ENCODE measurements around the gene CDT1. TPM values are rescaled to one million over a fixed set of nuclear protein-coding genes. Genes with fewer than 3 reads are reported as not detected.

The CDT1 gene
- polyA plus RNA-seq, 1 of the 3 experiments (the other 2 are of a cell fraction), result 6.1 TPM

- H3K4me1 ChIP-seq (ENCODE audit: control insufficient read depth in 1 of 2, insufficient read depth in 2 of 2, low read depth in 1 of 2, low read length in 1 of 2), result peaks cover 0 to 41% of the 10 kb centered on the region in 2 experiments; a peak in 3 of 4 replicates
- H3K27ac ChIP-seq (ENCODE audit: low read depth in 2 of 2, low read length in 1 of 2), result no peak overlapping the region
- CTCF ChIA-PET, result interaction anchor here (1.2 to 3.9 kb wide), 7 partner anchors 9 to 78 kb away, joined by 3 to 35 read pairs (median 5); no protein-coding TSS in a partner anchor
- 83% methylated on average over 5 of the region's 34 CpGs for WGBS (ENCODE audit: low lambda C conversion rate)
- peaks cover 91% of the 10 kb centered on the region for H4K20me1 ChIP-seq (ENCODE audit: insufficient read depth)
- no peaks in the 10 kb centered on the region for H3K36me3 ChIP-seq (replicated peaks in 1 of 2; ENCODE audit: control insufficient read depth in 1 of 2, insufficient read depth in 2 of 2, low read length in 1 of 2)
- no peak for TF ChIP-seq SIN3A (IDR thresholded peaks at IDR 0.05; ENCODE audit: borderline replicate concordance, low read depth, low read length)
- no peak for TF ChIP-seq MAX (IDR thresholded peaks at IDR 0.05; ENCODE audit: low read depth)
- TF ChIP-seq NRF1 (IDR thresholded peaks at IDR 0.05; ENCODE audit: low read depth, low read length), result no peak
- TF ChIP-seq RFX5 (IDR thresholded peaks at IDR 0.05; ENCODE audit: low read length), result no peak
- no peak for TF ChIP-seq CHD2 (IDR thresholded peaks at IDR 0.05; ENCODE audit: low read length, partially characterized antibody)
- TF ChIP-seq JUND (IDR thresholded peaks at IDR 0.05), result no peak
- no peak for TF ChIP-seq FOSL2 (IDR thresholded peaks at IDR 0.05; ENCODE audit: borderline replicate concordance, low read depth)
- no peak for TF ChIP-seq POLR2AphosphoS5 (IDR thresholded peaks at IDR 0.05; ENCODE audit: low read depth, low read length)
- TF ChIP-seq MEF2A (IDR thresholded peaks at IDR 0.05; ENCODE audit: borderline replicate concordance, low read depth), result no peak
- TF ChIP-seq, protein P1, sequence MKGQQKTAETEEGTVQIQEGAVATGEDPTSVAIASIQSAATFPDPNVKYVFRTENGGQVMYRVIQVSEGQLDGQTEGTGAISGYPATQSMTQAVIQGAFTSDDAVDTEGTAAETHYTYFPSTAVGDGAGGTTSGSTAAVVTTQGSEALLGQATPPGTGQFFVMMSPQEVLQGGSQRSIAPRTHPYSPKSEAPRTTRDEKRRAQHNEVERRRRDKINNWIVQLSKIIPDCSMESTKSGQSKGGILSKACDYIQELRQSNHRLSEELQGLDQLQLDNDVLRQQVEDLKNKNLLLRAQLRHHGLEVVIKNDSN (IDR thresholded peaks at IDR 0.05; ENCODE audit: borderline replicate concordance, low read depth), result no peak
- no peak for TF ChIP-seq ELF1 (IDR thresholded peaks at IDR 0.05)
- TF ChIP-seq EZH2phosphoT487 (IDR thresholded peaks at IDR 0.05; ENCODE audit: borderline replicate concordance, low read depth), result no peak
- TF ChIP-seq RAD21 (IDR thresholded peaks at IDR 0.05; ENCODE audit: low read length), result no peak
- TF ChIP-seq TCF12 (IDR thresholded peaks at IDR 0.05), result no peak
- TF ChIP-seq NFIC (IDR thresholded peaks at IDR 0.05; ENCODE audit: borderline replicate concordance), result no peak
- no peak for TF ChIP-seq EP300 (IDR thresholded peaks at IDR 0.05; ENCODE audit: borderline replicate concordance in 1 of 2, low read depth in 1 of 2, low read length in 1 of 2)
- TF ChIP-seq FOXJ3 (CRISPR knock-in tag; IDR thresholded peaks at IDR 0.05), result no peak
- TF ChIP-seq, protein P2, sequence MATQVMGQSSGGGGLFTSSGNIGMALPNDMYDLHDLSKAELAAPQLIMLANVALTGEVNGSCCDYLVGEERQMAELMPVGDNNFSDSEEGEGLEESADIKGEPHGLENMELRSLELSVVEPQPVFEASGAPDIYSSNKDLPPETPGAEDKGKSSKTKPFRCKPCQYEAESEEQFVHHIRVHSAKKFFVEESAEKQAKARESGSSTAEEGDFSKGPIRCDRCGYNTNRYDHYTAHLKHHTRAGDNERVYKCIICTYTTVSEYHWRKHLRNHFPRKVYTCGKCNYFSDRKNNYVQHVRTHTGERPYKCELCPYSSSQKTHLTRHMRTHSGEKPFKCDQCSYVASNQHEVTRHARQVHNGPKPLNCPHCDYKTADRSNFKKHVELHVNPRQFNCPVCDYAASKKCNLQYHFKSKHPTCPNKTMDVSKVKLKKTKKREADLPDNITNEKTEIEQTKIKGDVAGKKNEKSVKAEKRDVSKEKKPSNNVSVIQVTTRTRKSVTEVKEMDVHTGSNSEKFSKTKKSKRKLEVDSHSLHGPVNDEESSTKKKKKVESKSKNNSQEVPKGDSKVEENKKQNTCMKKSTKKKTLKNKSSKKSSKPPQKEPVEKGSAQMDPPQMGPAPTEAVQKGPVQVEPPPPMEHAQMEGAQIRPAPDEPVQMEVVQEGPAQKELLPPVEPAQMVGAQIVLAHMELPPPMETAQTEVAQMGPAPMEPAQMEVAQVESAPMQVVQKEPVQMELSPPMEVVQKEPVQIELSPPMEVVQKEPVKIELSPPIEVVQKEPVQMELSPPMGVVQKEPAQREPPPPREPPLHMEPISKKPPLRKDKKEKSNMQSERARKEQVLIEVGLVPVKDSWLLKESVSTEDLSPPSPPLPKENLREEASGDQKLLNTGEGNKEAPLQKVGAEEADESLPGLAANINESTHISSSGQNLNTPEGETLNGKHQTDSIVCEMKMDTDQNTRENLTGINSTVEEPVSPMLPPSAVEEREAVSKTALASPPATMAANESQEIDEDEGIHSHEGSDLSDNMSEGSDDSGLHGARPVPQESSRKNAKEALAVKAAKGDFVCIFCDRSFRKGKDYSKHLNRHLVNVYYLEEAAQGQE (IDR thresholded peaks at IDR 0.05; ENCODE audit: low read depth, low read length), result no peak
- no peak for TF ChIP-seq MXI1 (IDR thresholded peaks at IDR 0.05; ENCODE audit: low read depth, low read length)
- no peak for TF ChIP-seq RCOR1 (IDR thresholded peaks at IDR 0.05; ENCODE audit: low read length)
- H2AFZ ChIP-seq (ENCODE audit: low read depth), result no peak overlapping the region
- POLR2A ChIA-PET, result no interaction called here
- no peak overlapping the region for H3K4me2 ChIP-seq
- H3K79me2 ChIP-seq (ENCODE audit: insufficient read depth), result peaks cover 100% of the 10 kb centered on the region
- H3K4me3 ChIP-seq (ENCODE audit: low read depth in 2 of 2, low read length in 1 of 2), result no peak overlapping the region
- no peak for DNase-seq
- H3K27me3 ChIP-seq (ENCODE audit: insufficient read depth), result no peaks in the 10 kb centered on the region
- no peak overlapping the region for H3K9ac ChIP-seq
- H3K9me3 ChIP-seq, result no peaks in the 10 kb centered on the region
- no peaks in the 10 kb centered on the region for H3K9me2 ChIP-seq
- peaks cover 16% of the 10 kb centered on the region for H3F3A ChIP-seq (replicated peaks; ENCODE audit: insufficient read depth)
These were observed 24.0 kb upstream of the CDT1 start for GRCh38 chr16:88779406-88780141.

Measured in SK-N-SH (cell line).